Suppressor macrophage treated with lipopolysaccharide for 4 hours (primary cell): ENCODE data around the gene ACOX1.

Experiments
- DNase-seq: peaks from one replicate; pipeline ENCODE4 v3.0.0-alpha.2; 2020

The ACOX1 gene

GRCh38 chr17:75931062-75931461 lies 47.9 kb downstream of the ACOX1 start:
- DNase-seq: no peak

- DNase-seq: peak; percentile 39
Observed at GRCh38 chr17:75927286-75927922, 51.6 kb downstream of the ACOX1 start.

GRCh38 chr17:75926456-75926855 lies 52.5 kb downstream of the ACOX1 start:
- DNase-seq: no peak

GRCh38 chr17:75925912-75926311 lies 53.1 kb downstream of the ACOX1 start:
- DNase-seq: no peak

- no peak for DNase-seq
Observed at GRCh38 chr17:75925103-75925502, 53.9 kb downstream of the ACOX1 start.

- DNase-seq: no peak
Observed at GRCh38 chr17:75922963-75923874, 55.7 kb downstream of the ACOX1 start.

- DNase-seq: no peak
Observed at GRCh38 chr17:75922173-75922961, 56.6 kb downstream of the ACOX1 start.

GRCh38 chr17:75921596-75921995 lies 57.4 kb downstream of the ACOX1 start:
- no peak for DNase-seq

GRCh38 chr17:75920045-75920560 lies 58.9 kb downstream of the ACOX1 start:
- DNase-seq: no peak

- no peak for DNase-seq
Observed at GRCh38 chr17:75919611-75920010, 59.4 kb downstream of the ACOX1 start.

GRCh38 chr17:75917917-75918445 lies 61.0 kb downstream of the ACOX1 start:
- DNase-seq: no peak

GRCh38 chr17:75917141-75917916 lies 61.6 kb downstream of the ACOX1 start:
- DNase-seq: no peak

- no peak for DNase-seq
Observed at GRCh38 chr17:75915268-75915667, 63.7 kb downstream of the ACOX1 start.

GRCh38 chr17:75914643-75915267 lies 64.2 kb downstream of the ACOX1 start:
- no peak for DNase-seq

GRCh38 chr17:75913537-75914210 lies 65.3 kb downstream of the ACOX1 start:
- no peak for DNase-seq

GRCh38 chr17:75910699-75911098 lies 68.3 kb downstream of the ACOX1 start:
- DNase-seq: no peak

GRCh38 chr17:75909812-75910274 lies 69.1 kb downstream of the ACOX1 start:
- no peak for DNase-seq

GRCh38 chr17:75909051-75909811 lies 69.7 kb downstream of the ACOX1 start:
- no peak for DNase-seq

GRCh38 chr17:75908201-75908600 lies 70.8 kb downstream of the ACOX1 start:
- DNase-seq: no peak
